NCI-H2227 (cell line): ENCODE data around the gene B9D1.

ENCODE experiments used
- DNase-seq: peaks from one replicate; lab custom pipeline; 2025; ENCODE audit not compliant: unreplicated experiment; lab: John Stamatoyannopoulos, UW

Gene B9D1

DNA sequence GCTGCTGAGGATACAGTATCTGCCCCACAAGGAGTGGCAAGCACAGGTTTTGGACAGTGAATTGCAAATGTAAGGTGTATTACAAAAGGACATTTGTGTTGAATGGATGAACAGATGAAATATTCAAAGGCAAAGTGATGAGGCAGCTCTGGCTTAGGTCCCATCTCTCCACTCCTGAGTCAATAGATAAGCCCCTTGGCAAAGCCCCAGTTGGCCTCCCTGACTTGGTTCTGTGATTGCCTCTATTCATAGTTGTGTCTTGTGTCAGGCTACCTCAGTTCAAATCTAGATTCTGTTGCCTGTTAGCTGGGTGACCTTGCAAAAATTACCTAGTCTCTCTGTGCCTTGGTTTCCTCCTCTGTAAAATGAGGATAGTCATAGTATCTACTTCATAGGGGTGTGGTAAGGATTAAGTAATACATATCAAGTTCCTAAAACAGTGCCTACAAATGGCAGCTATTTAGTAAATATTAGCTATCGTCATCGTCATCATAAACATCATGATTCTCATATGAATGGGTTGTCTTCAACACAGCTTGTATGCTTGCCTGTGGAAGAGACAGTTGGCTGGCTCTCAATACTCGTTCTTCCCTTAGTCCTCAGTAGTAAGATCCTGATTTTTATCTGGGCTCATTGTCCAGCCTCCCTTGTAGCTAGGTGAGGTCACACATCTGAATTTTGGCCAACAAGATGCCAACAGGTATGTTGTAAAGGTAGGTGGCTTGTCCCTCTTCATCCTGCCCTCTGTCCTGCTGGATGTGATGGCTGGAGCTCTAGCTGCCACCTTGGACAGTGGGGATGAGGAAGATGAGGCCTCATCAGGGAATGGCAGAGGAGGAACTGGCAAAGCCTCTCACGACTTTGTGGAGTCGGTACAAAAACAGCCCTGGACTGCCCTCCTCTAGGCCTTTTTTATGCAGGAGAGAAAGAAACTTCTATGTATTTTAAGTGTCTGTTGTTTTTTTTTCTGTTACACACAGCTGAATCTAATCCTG, 26.6 kb upstream of the B9D1 start:
- no peak for DNase-seq

DNA sequence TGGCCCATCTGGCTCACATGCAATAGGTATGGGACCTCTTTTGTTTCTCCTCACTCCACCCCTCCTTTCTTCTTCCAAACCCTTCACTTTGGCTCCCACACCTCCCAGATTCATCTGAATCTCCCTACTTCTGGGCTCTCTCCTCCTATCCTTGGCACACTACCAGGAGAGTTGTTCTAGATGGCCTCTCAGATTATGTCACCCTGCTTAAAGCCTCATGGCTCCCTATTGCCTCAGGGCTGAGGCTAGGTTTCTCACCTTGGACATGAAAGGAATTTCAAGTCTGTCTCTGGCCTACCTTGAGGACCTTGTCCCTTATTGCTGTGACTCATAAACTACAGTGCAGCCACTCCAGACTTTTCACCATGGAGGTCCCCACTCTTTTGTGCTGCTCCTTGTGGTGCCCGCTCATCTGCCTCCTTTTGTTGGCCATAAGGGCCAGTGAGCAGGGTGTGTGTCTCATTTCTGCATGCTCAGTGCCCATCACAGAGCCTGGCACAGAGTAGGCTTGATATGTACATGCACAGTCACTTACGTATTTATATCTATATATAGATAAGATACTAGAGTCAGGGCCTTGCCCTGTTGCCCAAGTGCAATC, 25.5 kb upstream of the B9D1 start:
- no peak for DNase-seq

- peak; percentile 18 for DNase-seq
Observed at GRCh38 chr17:19386974-19387920, 24.7 kb upstream of the B9D1 start, which contains the start of gene MFAP4. Gene MFAP4, minus strand, starts transcription at chr17:19387190. Its CDS starts 35 bp downstream, at chr17:19387155.

DNA sequence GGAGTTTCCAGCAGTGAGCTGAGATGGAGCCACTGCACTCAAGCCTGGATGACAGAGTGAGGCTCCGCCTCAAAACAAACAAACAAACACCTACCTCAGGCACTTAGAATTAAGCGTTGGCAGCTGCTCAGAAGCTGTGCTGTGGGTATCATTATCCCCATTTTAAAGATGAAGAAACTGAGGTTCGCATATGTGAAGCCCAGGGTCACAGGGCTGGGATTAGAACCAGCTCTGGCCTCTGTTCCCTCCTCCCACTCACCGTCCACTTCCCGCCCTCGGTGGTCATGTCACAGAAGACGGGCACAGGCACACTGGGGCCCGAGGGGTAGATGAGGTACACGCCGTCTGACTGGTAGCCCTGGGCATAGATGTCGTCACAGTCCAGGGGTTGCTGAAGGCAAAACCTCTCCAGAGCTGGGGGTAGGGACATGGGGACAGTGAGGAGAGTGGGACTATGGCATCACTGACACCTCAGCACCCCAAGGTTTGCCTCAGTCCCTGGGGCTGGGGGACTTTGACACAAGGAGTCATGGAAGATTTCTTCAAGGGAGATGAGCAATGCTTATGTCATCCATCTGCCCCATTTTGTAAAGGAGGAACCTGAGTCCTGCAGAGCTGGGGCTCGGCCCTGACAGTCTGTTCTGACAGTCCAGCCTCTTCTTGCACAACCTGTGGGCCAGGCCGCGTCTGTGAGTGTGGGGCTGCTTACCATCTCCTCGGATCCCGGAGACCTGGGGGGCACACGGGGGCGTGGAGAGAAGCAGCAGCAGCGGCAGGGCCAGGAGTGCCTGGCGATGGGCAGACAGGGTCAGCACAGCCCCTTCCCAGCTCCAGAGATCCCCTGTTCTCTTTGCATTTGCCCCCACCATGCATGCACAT, 23.8 kb upstream of the B9D1 start:
- DNase-seq: no peak

DNA sequence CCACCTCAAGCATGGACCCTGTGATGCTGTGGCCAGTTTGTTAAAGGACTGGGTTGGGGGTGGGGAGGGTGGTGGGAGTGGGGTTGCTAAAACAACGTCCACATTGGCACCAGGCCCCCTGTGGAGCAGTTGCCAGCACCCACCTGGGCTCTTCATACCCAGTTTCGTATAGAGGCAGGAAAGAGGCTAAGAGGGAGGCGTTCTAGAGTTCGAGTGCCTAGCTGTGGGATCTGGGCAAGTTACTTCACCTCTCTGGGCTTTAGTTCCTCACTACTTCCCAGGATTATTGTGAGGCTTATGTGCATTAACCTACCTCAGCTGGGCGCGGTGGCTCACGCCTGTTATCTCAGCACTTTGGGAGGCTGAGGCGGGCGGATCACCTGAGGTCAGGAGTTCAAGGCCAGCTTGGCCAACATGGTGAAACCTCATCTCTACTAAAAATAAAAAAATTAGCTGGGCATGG, 23.0 kb upstream of the B9D1 start:
- DNase-seq: no peak

DNA sequence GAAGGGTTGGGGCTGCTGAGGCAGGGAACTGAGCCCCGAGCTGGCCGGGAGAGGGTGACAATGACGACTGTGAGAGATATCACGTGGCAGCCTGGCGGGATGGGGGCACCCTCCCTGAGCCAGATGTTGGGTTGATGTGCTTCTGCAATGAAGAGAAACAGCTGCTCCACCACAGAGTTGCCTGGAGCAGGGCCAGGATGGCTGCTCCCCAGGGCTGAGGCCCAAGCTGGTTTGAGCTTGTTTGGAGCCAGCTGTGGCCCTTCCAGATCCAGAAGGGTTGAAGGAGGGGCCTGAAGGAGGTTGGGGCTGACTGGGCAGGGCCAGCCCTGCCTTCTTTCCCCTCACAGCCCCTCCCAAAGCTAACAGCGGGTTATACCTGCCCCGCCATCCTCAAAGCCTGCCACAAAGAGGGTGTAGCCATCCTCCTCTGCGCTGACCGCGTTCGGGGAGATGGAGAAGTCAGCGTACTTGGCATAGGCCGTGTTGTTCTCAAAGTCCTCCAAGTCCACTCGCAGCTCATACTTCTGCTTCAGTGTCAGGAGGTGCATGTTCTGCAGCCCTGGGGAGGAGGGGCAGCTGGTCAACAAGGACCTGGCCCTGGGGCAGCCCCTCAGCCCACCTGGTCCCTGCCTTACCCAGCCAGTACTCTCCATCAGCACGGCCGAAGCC, 22.3 kb upstream of the B9D1 start:
- no peak for DNase-seq

GRCh38 chr17:19383681-19384470, 21.4 kb upstream of the B9D1 start:
- DNase-seq: no peak

DNA sequence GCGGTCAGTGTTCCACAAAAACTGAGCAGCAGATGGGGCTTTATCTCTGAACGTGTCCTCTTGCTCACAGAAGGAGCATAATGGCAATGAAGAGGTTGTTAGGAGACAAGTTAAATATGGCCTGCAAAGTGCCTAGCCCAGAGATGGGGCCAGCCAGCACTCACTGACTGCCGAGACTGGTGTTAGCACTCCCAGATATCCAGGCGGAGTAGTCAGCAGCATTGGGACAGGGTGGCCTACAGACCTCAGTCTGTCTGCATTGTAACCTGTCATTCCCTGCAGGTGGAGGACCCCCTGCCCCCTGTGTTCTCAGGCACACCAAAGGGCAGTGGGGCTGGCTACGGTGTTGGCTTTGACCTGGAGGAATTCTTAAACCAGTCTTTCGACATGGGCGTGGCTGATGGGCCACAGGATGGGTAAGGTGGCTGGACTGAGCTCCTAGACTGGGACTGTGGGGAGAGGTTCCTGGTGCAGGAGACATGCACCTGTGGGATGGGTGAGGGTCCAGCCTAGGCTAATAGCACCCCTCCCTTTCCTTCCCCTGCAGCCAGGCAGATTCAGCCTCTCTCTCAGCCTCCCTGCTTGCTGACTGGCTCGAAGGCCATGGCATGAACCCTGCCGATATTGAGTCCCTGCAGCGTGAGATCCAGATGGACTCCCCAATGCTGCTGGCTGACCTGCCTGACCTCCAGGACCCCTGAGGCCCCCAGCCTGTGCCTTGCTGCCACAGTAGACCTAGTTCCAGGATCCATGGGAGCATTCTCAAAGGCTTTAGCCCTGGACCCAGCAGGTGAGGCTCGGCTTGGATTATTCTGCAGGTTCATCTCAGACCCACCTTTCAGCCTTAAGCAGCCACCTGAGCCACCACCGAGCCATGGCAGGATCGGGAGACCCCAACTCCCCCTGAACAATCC, 20.3 kb upstream of the B9D1 start:
- DNase-seq: no peak

GRCh38 chr17:19381741-19382444, 19.4 kb upstream of the B9D1 start:
- DNase-seq: no peak

DNA sequence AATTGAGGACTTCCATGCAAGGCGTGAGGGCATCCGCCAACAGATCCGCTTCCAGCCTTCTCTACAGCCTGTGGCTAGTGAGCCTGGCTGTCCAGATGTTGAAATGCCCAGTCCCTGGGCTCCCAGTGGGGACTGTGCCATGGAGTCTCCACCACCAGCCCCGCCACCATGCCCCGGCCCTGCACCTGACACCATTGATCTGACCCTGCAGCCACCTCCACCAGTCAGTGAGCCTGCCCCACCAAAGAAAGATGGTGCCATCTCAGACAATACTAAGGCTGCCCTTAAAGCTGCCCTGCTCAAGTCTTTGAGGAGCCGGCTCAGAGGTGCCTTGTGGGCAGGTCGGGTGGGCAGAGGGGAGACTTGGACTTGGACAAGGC, 18.8 kb upstream of the B9D1 start:
- DNase-seq: no peak

GRCh38 chr17:19380481-19381301, 18.2 kb upstream of the B9D1 start:
- no peak for DNase-seq

GRCh38 chr17:19379361-19380065, 17.0 kb upstream of the B9D1 start:
- DNase-seq: no peak

DNA sequence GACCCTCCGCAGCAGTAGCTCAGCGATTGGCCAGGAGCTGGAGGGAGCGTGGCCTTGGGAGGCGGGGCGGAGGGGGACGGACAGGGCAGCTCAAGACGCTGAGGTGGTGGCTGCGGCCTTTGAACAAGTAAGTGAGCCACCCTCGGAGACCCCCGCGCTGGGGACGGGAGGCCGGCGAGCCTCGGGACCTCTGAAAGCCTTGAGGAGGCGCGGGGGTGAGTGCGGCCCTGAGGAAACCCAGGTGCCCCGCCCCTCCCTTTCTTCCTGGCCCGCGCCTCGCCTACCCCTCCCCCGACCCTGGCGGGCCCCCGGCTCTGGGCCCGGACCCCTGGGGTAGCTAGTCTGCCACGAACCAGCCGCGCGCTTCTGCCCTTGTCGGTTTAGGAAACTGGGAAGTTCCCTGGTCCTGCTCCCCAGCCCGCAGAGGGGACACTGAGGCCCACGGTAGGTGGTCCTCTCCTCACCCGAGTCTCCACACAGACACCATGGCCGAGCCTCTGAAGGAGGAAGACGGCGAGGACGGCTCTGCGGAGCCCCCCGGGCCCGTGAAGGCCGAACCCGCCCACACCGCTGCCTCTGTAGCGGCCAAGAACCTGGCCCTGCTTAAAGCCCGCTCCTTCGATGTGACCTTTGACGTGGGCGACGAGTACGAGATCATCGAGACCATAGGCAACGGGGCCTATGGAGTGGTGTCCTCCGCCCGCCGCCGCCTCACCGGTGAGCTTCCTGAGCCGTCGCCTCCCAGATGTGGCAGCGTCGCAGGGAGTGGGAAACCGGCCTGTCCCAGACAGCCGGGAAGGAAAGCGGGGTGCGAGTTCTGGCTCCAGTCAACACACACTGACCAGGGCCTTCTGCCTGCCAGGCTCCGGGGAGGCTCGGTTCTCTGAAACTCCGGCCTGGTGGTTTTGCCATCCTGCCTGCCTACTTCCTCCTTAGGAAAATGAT, 16.2 kb upstream of the B9D1 start, which contains the start of gene MAPK7:
Gene MAPK7, plus strand, starts transcription at position 83 of the 945 bp plus-strand sequence. Its CDS starts 403 bp downstream, at position 486.
- DNase-seq: no peak
